K562 (cell line): ENCODE results near the gene SRRM5. TPM values are rescaled to one million over a fixed set of nuclear protein-coding genes. Genes with fewer than 3 reads are reported as not detected.
A peak's percentile ranks its signal among the peaks of the same experiment; 100 is the strongest.

Experiments
- ATF4 ChIP-seq: fragments of 450-650 bp; formaldehyde crosslinking; IDR thresholded peaks from 2 replicates; pipeline ENCODE4 v1.4.0; 2022; ENCODE audit warnings: mild to moderate bottlenecking, moderate library complexity
- CCAR2 ChIP-seq: fragments of 200-400 bp; formaldehyde crosslinking; IDR thresholded peaks from 2 replicates; pipeline ENCODE4 v1.6.1; 2017; ENCODE audit warnings: mild to moderate bottlenecking, low read depth, low read length
- CREB1 ChIP-seq, 2 experiments: sonication (generic) in 1 of 2; formaldehyde crosslinking in 1 of 2; IDR thresholded peaks; 2 replicates each; pipeline versions ENCODE4 v1.6.1 to v1.8.0; 2012 to 2022; ENCODE audit warnings: inconsistent platforms in 1 of 2, mild to moderate bottlenecking in 1 of 2, missing genetic modification reagents in 1 of 2, moderate library complexity in 1 of 2
- ETV5 ChIP-seq: sonication (generic); formaldehyde crosslinking; IDR thresholded peaks from 2 replicates; pipeline ENCODE4 v1.4.0; 2020; ENCODE audit warnings: low read depth, mild to moderate bottlenecking, missing genetic modification reagents
- GATAD2A ChIP-seq: fragments of 450-650 bp; IDR thresholded peaks from 2 replicates; pipeline ENCODE4 v1.6.1; 2017
- KAT7 ChIP-seq: sonication (generic); formaldehyde crosslinking; IDR thresholded peaks from 2 replicates; pipeline ENCODE4 v1.8.0; 2022; ENCODE audit warnings: missing genetic modification reagents, mild to moderate bottlenecking, borderline replicate concordance
- KDM2B ChIP-seq: fragments of 250-450 bp; sonication (Bioruptor Pico); IDR thresholded peaks from 2 replicates; pipeline ENCODE4 v1.8.0; 2021; ENCODE audit warnings: mild to moderate bottlenecking, moderate library complexity
- MITF ChIP-seq: IDR thresholded peaks from 2 replicates; pipeline ENCODE4 v1.6.1; 2014; ENCODE audit warnings: antibody characterized with exemption
- NR0B1 ChIP-seq: fragments of 450-650 bp; IDR thresholded peaks from one replicate; pipeline ENCODE4 v1.6.1; 2018; ENCODE audit warnings: mild to moderate bottlenecking, moderate library complexity; ENCODE audit not compliant: partially characterized antibody
- POLR2A ChIP-seq: fragments of 450-650 bp; conservative IDR thresholded peaks from 2 replicates; pipeline ENCODE4 v1.6.1; 2016
- TCF7L2 ChIP-seq: fragments of 150-350 bp; IDR thresholded peaks from 2 replicates; pipeline ENCODE4 v1.6.1; 2016; ENCODE audit warnings: low read depth, mild to moderate bottlenecking, low read length, moderate library complexity
- ZBTB2 ChIP-seq: fragments of 450-650 bp; IDR thresholded peaks from 2 replicates; pipeline ENCODE4 v1.6.1; 2016; ENCODE audit warnings: antibody characterized with exemption
- ZBTB33 ChIP-seq: sonication (generic); formaldehyde crosslinking; IDR thresholded peaks from 2 replicates; pipeline ENCODE4 v1.8.1; 2023; ENCODE audit warnings: mild to moderate bottlenecking, missing genetic modification reagents
- polyA plus RNA-seq, 8 experiments: library from polyadenylated mRNA; depleted of rRNA in 4 of 8; stranded (reverse) in 5 of 8; unstranded in 3 of 8; fragments of >200 nt; fragmentation: Nextera tagmentation in 2 of 8; fragmentation: Illumina TruSeq in 1 of 8; extraction: Ambion mirVana in 2 of 8; extraction: Trizol in 1 of 8; gene quantifications; 2 replicates each; pipeline versions ENCODE4 v1.2.1 to v1.2.3, GENCODE V29; 2011 to 2014; ENCODE audit warnings: inconsistent platforms in 1 of 8, missing spikeins in 1 of 8
- total RNA-seq, 7 experiments: library from RNA; depleted of rRNA in 6 of 7; stranded (reverse); fragments of >200 nt in 6 of 7; fragmentation: Illumina TruSeq in 2 of 7; extraction: Trizol in 2 of 7; gene quantifications; 2 replicates each; pipeline versions ENCODE4 v1.2.1 to v1.2.3, GENCODE V29; 2011 to 2021; ENCODE audit warnings: low replicate concordance in 1 of 7
- TF ChIP-seq, protein P1 (sequence below): fragments of 200-400 bp; formaldehyde crosslinking; IDR thresholded peaks from 2 replicates; pipeline ENCODE4 v1.6.1; 2017; ENCODE audit warnings: mild to moderate bottlenecking, low read depth, low read length, moderate library complexity
- TF ChIP-seq, protein P2 (sequence below): fragments of 250-450 bp; sonication (Bioruptor Pico); IDR thresholded peaks from 2 replicates; pipeline ENCODE4 v1.5.1; 2021; ENCODE audit warnings: mild to moderate bottlenecking

The SRRM5 gene
- total and polyA plus RNA-seq, 9 of the 15 experiments (the other 6 are each of a cell fraction or from before 2014, with no cell fraction given), result 0.09 to 0.45 (median 0.18) TPM; not detected in 2

- TF ChIP-seq ATF4 (CRISPR knock-in tag), result peak; percentile 25; the same call in 1 of the 2 replicates
- TF ChIP-seq, protein P1, sequence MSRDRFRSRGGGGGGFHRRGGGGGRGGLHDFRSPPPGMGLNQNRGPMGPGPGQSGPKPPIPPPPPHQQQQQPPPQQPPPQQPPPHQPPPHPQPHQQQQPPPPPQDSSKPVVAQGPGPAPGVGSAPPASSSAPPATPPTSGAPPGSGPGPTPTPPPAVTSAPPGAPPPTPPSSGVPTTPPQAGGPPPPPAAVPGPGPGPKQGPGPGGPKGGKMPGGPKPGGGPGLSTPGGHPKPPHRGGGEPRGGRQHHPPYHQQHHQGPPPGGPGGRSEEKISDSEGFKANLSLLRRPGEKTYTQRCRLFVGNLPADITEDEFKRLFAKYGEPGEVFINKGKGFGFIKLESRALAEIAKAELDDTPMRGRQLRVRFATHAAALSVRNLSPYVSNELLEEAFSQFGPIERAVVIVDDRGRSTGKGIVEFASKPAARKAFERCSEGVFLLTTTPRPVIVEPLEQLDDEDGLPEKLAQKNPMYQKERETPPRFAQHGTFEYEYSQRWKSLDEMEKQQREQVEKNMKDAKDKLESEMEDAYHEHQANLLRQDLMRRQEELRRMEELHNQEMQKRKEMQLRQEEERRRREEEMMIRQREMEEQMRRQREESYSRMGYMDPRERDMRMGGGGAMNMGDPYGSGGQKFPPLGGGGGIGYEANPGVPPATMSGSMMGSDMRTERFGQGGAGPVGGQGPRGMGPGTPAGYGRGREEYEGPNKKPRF, result no peak
- no peak; the same call in 1 of the 2 replicates for TF ChIP-seq KAT7 (CRISPR knock-in tag)
- TF ChIP-seq CCAR2, result no peak
- no peak for TF ChIP-seq MITF
- peak; percentile 71; the same call in 1 of the 2 replicates for TF ChIP-seq ZBTB33 (CRISPR knock-in tag)
- TF ChIP-seq ZBTB2, result peak; percentile 100
- peak; percentile 63 for TF ChIP-seq POLR2A
- TF ChIP-seq KDM2B (CRISPR knock-in tag), result no peak
- TF ChIP-seq CREB1 (IDR thresholded peaks at IDR 0.05), result peak; percentile 98
- TF ChIP-seq CREB1 (CRISPR knock-in tag; IDR thresholded peaks at IDR 0.05), result peak; percentile 99
- TF ChIP-seq, protein P2, sequence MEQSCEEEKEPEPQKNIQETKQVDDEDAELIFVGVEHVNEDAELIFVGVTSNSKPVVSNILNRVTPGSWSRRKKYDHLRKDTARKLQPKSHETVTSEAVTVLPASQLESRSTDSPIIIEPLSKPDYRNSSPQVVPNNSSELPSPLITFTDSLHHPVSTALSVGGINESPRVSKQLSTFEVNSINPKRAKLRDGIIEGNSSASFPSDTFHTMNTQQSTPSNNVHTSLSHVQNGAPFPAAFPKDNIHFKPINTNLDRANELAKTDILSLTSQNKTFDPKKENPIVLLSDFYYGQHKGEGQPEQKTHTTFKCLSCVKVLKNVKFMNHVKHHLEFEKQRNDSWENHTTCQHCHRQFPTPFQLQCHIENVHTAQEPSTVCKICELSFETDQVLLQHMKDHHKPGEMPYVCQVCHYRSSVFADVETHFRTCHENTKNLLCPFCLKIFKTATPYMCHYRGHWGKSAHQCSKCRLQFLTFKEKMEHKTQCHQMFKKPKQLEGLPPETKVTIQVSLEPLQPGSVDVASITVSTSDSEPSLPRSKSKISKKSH (CRISPR knock-in tag), result no peak
- no peak for TF ChIP-seq TCF7L2
- TF ChIP-seq GATAD2A, result no peak
- peak; percentile 61; the same call in 1 of the 2 replicates for TF ChIP-seq ETV5 (CRISPR knock-in tag)
- TF ChIP-seq NR0B1, result no peak
Measured at GRCh38 chr19:43595999-43596841, 15.7 kb upstream of the SRRM5 start, which contains the start of the genes IRGQ and ZNF576 (continued).
